Mucosa of rectum (tissue), 2 donors: ENCODE measurements around the gene LPCAT1.

Experiments
- H3K27ac ChIP-seq, 2 donors: one replicate each; pipeline ENCODE4 v1.7.0; 2013; ENCODE audit warnings: inconsistent platforms in 2 of 2, low read depth in 2 of 2, low read length in 2 of 2
- H3K27me3 ChIP-seq, 2 donors: one replicate each; pipeline ENCODE4 v1.7.0; 2013; ENCODE audit warnings: low read length in 2 of 2; ENCODE audit not compliant: control insufficient read depth in 2 of 2, insufficient read depth in 2 of 2
- H3K36me3 ChIP-seq, 2 donors: one replicate each; pipeline ENCODE4 v1.7.0; 2013; ENCODE audit warnings: low read length in 2 of 2; ENCODE audit not compliant: control insufficient read depth in 2 of 2, insufficient read depth in 2 of 2
- H3K4me1 ChIP-seq, 2 donors: one replicate each; pipeline ENCODE4 v1.7.0; 2013; ENCODE audit warnings: low read length in 2 of 2, mild to moderate bottlenecking in 1 of 2; ENCODE audit not compliant: control insufficient read depth in 2 of 2, insufficient read depth in 2 of 2
- H3K4me3 ChIP-seq, 2 donors: one replicate each; pipeline ENCODE4 v1.7.0; 2013; ENCODE audit warnings: low read length in 2 of 2
- H3K9ac ChIP-seq, 2 donors: one replicate each; pipeline ENCODE4 v1.7.0; 2013; ENCODE audit warnings: low read length in 2 of 2, low read depth in 1 of 2, mild to moderate bottlenecking in 1 of 2
- H3K9me3 ChIP-seq, 2 donors: one replicate each; pipeline ENCODE4 v1.7.0; 2013; ENCODE audit warnings: low read length in 2 of 2; ENCODE audit not compliant: control insufficient read depth in 2 of 2
- donor health status: healthy.
- donor health status: Normal muscosa, but diverticular disease.

The LPCAT1 gene

DNA sequence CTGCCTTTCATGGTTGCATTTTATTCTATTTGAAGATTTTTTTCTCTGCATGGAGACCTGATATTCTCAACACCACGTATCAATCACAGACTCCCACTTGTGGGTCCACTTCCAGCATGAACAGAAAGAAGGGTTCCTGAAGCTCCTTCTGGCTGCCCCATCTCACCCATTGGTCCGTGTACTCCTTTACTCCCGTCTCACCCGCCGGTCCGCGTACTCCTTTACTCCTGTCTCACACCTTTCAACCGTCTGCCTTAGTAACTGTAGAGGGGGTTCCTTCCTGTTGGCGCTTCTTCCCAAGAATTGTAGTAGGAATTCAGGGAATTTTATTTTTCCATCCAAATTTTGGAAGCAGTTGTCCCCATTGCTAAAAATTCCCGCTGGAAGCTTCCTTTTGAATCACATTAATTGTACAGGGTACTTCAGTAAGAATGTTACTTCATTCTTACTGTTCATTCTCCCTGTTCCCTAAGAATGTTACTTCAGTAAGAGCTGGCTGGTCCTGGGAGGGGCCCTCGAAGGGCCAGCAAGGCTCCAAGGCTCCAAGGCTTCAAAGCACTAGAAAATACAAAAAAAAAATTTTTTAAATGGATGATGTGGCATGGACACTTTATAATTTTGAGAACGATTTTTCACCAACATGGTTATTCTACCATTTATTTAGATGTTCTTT is 3.9 kb upstream of the LPCAT1 start:
- no peaks in the 10 kb centered on the region for H3K36me3 ChIP-seq
- H3K4me1 ChIP-seq = peaks cover 6 to 9% of the 10 kb centered on the region in 2 donors

DNA sequence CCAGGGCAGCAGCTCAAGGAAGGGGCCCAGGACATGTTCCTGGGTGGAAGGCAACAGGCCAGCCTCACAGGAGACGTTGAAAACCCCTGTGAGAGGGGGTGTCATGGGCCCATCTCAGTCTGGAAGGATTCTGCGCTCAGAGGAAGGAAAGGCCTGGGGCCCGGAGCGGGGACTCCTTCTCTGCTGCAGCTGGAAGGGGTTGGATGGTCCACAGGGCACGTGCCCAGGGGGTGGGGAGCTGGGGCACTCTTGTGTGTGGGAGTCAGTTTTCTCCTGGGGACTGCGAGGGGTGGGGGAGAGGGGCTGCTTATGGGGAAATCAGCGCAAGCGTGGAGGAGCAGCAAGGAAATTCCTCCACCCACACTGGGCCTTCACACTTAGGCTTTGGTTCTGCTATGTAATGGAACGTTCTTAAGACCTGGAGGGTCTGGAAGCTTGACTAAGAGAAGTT is 2.9 kb upstream of the LPCAT1 start:
- H3K36me3 ChIP-seq = no peaks in the 10 kb centered on the region
- H3K9ac ChIP-seq = no peak overlapping the region
- peaks cover 6 to 18% of the 10 kb centered on the region in 2 donors for H3K4me1 ChIP-seq
- no peak overlapping the region for H3K4me3 ChIP-seq
- H3K27ac ChIP-seq = no peak overlapping the region
- no peaks in the 10 kb centered on the region for H3K9me3 ChIP-seq
- H3K27me3 ChIP-seq = no peaks in the 10 kb centered on the region

More for the DNA sequence above, 3.9 kb upstream of the LPCAT1 start:
- H3K4me3 ChIP-seq = no peak overlapping the region
- no peaks in the 10 kb centered on the region for H3K9me3 ChIP-seq
- H3K27ac ChIP-seq = no peak overlapping the region
- no peaks in the 10 kb centered on the region for H3K27me3 ChIP-seq
- H3K9ac ChIP-seq = no peak overlapping the region

DNA sequence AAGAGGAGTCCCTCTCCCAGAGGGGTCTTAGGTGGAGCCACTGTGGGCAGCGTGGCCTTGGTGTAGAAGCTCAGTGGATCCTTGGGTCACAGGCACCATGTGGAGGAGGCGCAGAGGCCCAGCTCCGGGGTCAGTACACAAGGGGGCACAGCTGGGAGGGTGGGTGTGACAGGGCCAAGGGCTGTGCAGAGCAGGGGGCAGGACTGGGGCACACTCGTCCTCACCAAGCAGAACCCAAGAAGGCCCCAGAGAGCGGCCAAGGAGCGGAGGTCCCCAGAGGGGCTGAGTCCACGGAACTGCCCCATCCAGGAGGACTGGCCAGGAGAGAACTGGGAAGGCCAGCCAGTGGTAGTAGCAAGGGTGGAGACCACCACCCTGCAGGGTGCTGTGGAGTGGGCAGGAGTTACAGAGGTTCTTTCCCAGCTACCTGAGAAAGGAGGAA is 2.5 kb upstream of the LPCAT1 start:
- no peaks in the 10 kb centered on the region for H3K36me3 ChIP-seq
- peaks cover 6 to 19% of the 10 kb centered on the region in 2 donors for H3K4me1 ChIP-seq
- H3K27me3 ChIP-seq = no peaks in the 10 kb centered on the region
- H3K4me3 ChIP-seq = no peak overlapping the region
- no peaks in the 10 kb centered on the region for H3K9me3 ChIP-seq
- no peak overlapping the region for H3K27ac ChIP-seq
- H3K9ac ChIP-seq = no peak overlapping the region

DNA sequence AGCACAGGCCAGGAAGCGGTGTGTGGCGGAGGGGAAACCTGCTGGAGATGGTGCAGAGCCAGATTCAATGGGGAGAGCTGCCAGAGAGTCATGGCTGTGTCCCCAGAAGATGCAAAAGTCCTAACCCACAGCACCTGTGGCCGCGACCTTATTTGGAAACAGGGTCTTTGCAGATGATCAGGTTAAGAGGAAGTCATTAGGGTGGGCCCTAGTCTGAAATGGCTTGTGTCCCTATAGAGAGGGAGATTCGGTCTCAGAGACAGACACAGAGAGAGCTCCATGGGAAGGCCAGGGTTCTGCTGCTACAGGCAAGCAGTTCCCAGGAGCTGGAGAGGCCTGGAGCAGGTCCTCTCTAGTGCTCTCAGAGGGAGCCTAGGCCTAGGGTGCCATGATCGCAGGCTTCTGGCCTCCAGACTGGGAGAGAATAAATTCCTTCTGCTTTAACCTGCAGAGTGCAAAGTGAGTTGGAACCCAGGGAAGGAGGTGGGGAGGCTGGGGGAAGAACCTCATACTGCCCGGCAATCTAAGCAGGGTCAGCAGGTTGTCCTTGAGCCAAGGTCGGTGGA is 1.9 kb upstream of the LPCAT1 start:
- Histone ChIP-seq H3K9ac (no peak overlapping the region), H3K36me3 (no peaks in the 10 kb centered on the region), H3K9me3 (no peaks in the 10 kb centered on the region), H3K4me1 (peaks cover 6 to 19% of the 10 kb centered on the region in 2 donors), H3K4me3 (no peak overlapping the region), H3K27me3 (no peaks in the 10 kb centered on the region), H3K27ac (no peak overlapping the region)

DNA sequence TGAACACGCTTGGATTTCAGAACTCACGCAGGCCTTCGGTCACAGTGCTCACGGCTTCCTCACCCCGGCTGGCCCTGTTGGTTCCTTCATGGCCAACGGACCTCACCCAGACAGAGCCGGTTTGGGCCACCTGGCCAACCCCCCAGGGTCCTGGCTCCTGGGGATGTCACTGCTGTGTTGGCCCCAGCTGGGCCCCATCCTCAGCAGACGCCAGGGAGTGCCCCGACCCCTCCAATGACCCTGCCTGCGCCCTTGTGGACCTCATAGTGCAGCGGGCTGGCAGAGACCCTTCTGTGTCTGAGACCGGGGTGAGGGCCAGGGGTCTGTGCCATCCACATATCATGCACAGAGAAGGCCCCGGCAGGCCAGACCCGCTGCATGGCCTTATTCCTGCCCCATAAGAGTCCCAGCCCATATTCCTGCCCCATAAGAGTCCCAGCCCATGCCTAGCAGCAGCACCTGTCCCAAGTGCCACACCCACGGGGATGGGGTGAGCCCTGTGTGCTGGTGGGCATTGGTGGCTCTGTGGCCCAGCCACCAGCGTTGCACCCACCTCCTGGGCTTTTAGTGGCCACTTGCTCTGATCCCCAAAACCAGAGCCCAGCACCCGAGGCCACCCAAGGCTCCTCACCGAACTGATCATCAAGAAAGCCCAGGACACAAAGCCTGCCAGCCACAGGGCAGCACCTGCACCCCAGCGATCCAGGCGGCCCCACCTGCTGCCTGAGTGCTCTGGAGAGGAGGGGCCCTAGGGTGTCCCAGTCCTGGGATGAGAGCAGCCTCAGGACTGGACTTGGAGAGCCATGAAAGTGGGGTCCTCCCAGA is 1.3 kb upstream of the LPCAT1 start:
- Histone ChIP-seq H3K9ac (peak overlapping the region in 1 of 2 donors; percentile 70), H3K27ac (no peak overlapping the region), H3K4me1 (peaks cover 6 to 19% of the 10 kb centered on the region in 2 donors), H3K9me3 (no peaks in the 10 kb centered on the region), H3K36me3 (peaks cover 0 to 2% of the 10 kb centered on the region in 2 donors), H3K4me3 (peak overlapping the region; percentile 63 to 66), H3K27me3 (no peaks in the 10 kb centered on the region)

DNA sequence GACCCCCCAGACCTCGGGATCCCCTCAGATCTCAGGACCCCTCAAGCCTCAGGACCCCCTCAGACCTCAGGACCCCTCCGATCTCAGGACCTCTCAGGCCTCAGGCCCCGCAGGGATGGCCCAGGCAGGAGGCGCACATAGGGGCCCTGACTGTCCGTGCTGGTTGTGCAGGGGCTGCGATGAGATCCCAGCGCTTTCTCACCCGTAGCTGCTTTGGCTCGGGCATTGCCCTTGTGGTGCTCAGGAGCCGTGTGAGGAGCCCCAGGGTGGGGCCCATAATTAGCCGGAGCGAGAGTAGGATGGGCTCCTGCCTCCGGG is 680 bp upstream of the LPCAT1 start:
- Histone ChIP-seq H3K36me3 (peaks cover 0 to 6% of the 10 kb centered on the region in 2 donors), H3K4me3 (peak overlapping the region; percentile 63 to 66), H3K4me1 (peaks cover 6 to 19% of the 10 kb centered on the region in 2 donors), H3K27ac (peak overlapping the region; percentile 59 to 72), H3K27me3 (no peaks in the 10 kb centered on the region), H3K9ac (peak overlapping the region; percentile 35 to 70), H3K9me3 (no peaks in the 10 kb centered on the region)

DNA sequence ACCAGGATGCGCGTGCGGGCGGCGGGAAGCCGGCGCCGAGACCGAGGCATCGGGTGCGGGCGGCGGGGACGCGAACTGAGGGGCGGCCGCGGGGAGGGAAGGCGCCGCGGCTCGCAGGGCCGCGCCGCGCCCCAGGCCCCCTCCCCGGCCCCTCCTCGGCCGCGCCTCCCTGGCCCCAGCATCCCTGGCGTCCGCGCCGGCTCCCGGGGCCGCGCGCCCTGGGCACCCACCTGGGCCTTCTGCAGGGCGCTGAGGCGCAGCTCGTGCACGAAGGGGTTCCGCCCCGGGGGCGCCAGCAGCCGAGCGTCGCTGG is 324 bp downstream of the LPCAT1 start:
- H3K9ac ChIP-seq = peak overlapping the region in 1 of 2 donors; percentile 63
- peak overlapping the region; percentile 61 to 66 for H3K4me3 ChIP-seq
- peaks cover 6 to 19% of the 10 kb centered on the region in 2 donors for H3K4me1 ChIP-seq
- H3K27me3 ChIP-seq = no peaks in the 10 kb centered on the region
- H3K27ac ChIP-seq = no peak overlapping the region
- peaks cover 0 to 6% of the 10 kb centered on the region in 2 donors for H3K36me3 ChIP-seq
- no peaks in the 10 kb centered on the region for H3K9me3 ChIP-seq

DNA sequence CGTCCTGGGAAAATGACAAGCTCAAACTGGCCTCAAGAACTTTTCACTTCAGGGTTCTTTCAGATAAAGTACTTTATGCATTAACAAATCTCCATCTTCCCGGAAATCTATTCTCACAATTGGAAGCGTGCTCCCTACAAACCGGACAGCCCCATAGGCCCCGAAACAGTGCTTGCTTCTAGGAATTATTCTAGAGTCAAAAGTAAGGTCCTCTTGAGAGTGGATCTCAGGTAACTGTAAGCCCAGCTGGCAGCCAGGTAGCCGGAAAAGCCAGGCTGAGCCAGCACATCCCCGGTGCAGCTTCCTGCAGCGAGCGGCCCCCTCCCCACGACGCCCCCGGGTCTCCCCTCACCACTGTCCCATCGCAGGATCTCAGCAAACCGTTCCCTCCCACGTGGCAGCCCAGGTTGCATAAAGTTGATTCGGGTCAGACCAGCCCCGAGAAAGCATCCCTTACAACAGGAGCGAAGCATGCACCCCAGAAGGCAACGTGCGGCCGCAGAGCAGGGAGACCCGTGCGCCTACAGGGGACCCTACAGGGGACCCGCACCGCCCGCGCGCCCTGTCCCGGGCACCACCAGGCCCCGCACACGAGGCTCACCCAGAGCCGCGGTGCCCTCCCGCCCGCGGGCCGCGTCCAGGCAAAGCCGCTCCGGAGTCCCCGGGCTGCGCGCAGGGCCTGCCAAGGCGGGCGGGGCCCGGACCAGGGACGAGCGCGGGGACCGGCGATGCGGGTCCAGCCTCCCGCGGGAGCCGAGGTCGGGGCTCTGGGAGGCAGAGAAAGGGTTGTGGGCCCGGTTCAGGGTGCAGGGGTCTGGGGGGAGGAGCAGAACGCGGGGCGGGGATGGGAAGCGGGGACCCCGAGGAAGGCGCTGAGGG is 920 bp downstream of the LPCAT1 start:
- H3K9me3 ChIP-seq = no peaks in the 10 kb centered on the region
- H3K9ac ChIP-seq = peak overlapping the region in 1 of 2 donors; percentile 50
- no peaks in the 10 kb centered on the region for H3K27me3 ChIP-seq
- peaks cover 0 to 6% of the 10 kb centered on the region in 2 donors for H3K36me3 ChIP-seq
- no peak overlapping the region for H3K27ac ChIP-seq
- H3K4me1 ChIP-seq = peaks cover 6 to 19% of the 10 kb centered on the region in 2 donors
- H3K4me3 ChIP-seq = peak overlapping the region; percentile 61 to 66

DNA sequence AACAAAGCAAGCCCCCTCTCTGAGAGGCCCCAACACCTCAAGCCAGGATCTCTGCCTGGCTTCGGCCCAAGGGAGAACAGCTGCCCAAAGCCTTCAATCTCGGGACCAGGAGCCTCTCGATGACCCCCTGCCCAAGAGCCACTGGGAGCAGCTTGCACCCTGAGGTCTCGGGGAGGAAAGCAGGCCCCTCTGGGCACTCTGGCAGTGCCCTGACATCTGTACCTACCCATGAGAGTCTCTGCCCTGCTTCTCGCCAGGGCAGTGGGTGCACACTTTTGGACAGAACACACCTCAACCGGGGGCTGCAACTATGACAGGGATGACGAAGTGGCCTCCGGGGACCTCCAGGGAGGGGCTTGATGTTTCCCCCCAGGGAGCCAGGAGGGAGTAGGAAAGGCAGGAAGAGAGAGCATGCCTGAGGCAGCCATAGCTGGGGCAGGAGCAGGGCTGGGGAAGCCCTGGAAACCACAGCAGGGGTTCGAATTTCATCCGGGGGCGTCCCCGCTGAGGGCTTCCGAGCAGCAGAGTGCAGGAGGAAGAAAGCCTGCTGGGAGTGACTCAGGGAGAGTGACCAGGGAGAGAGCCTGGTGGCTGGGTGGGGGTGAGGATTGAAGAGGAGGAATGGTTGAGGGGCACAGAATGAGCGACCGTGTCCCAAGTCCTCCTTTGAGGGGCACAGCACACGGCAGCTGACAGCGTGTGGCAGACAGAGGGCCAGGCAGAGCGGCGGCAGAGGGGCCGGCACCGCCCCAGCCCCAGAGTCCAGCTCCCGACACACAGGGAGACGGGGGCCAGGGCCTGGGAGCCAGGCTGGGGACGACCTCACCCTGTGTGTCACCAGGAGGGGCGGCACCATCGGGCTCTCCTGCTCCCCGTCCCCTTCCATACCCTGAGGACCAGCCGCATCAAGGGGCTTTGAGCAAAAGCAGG is 1.8 kb downstream of the LPCAT1 start:
- no peaks in the 10 kb centered on the region for H3K9me3 ChIP-seq
- no peaks in the 10 kb centered on the region for H3K27me3 ChIP-seq
- H3K9ac ChIP-seq = peak overlapping the region in 1 of 2 donors; percentile 25
- no peak overlapping the region for H3K27ac ChIP-seq
- peak overlapping the region in 1 of 2 donors; percentile 61 for H3K4me3 ChIP-seq
- H3K36me3 ChIP-seq = peaks cover 0 to 6% of the 10 kb centered on the region in 2 donors
- H3K4me1 ChIP-seq = peaks cover 6 to 19% of the 10 kb centered on the region in 2 donors
